H1 (cell line): Measurements from ENCODE around the gene DDX51. TPM values are rescaled to one million over a fixed set of nuclear protein-coding genes. Genes with fewer than 3 reads are reported as not detected.

Source experiments
- CTCF ChIA-PET: fragments of 300-600 bp; sonication (Branson Sonifier 250); formaldehyde crosslinking; loops from one replicate; lab custom pipeline; 2021; ENCODE audit not compliant: partially characterized antibody; lab: Charles Lee
- POLR2A ChIA-PET: fragments of 300-600 bp; sonication (Branson Sonifier 250); formaldehyde crosslinking; loops from one replicate; lab custom pipeline; 2021; ENCODE audit warnings: inconsistent platforms; ENCODE audit not compliant: partially characterized antibody; lab: Charles Lee
- DNase-seq, 2 experiments: peaks; one replicate each; pipeline versions ENCODE4 v3.0.0 to v3.0.0-alpha.2; 2010 to 2022; ENCODE audit warnings: low spot score in 2 of 2, low read depth in 1 of 2, mixed read lengths in 1 of 2
- FAIRE-seq: peaks from 2 replicates; lab custom pipeline; 2011; peaks lifted over from hg19 to GRCh38; lab: Jason Lieb, UNC
- H2AFZ ChIP-seq: 2 replicates; pipeline ENCODE4 v1.8.1; 2012; ENCODE audit warnings: low read length, inconsistent platforms
- H2AK5ac ChIP-seq: 2 replicates; pipeline ENCODE4 v1.6.1; 2013; ENCODE audit warnings: low read depth, low read length
- H2BK120ac ChIP-seq: replicated peaks from 2 replicates; pipeline ENCODE3; 2013; ENCODE audit warnings: low read depth, low read length, inconsistent platforms
- H2BK12ac ChIP-seq: 2 replicates; pipeline ENCODE4 v1.6.1; 2013; ENCODE audit warnings: low read depth, low read length
- H2BK15ac ChIP-seq: 2 replicates; pipeline ENCODE4 v1.6.1; 2013; ENCODE audit warnings: low read length
- H2BK20ac ChIP-seq: 2 replicates; pipeline ENCODE4 v1.6.1; 2013; ENCODE audit warnings: low read length
- H2BK5ac ChIP-seq: 2 replicates; pipeline ENCODE4 v1.6.1; 2013; ENCODE audit warnings: low read depth, low read length
- H3K14ac ChIP-seq: 2 replicates; pipeline ENCODE4 v1.6.1; 2013; ENCODE audit warnings: inconsistent platforms; ENCODE audit not compliant: insufficient read length
- H3K18ac ChIP-seq: 2 replicates; pipeline ENCODE4 v1.6.1; 2013; ENCODE audit warnings: low read length; ENCODE audit errors: extremely low read depth
- H3K23ac ChIP-seq: 2 replicates; pipeline ENCODE4 v1.6.1; 2013; ENCODE audit warnings: inconsistent platforms; ENCODE audit not compliant: insufficient read length
- H3K23me2 ChIP-seq: 2 replicates; pipeline ENCODE4 v1.6.1; 2013; ENCODE audit warnings: low read depth, low read length
- H3K27ac ChIP-seq: 2 replicates; pipeline ENCODE4 v1.6.1; 2011; ENCODE audit warnings: low read depth, low read length, inconsistent platforms
- H3K27me3 ChIP-seq, 4 experiments: replicated peaks in 1 of 4; 1 replicate in 1 of 4; 2 replicates in 3 of 4; pipeline versions ENCODE4 v1.6.1 to v1.8.1; 2011 to 2013; ENCODE audit warnings: low read length in 3 of 4, mild to moderate bottlenecking in 3 of 4, inconsistent platforms in 2 of 4, mixed read lengths in 2 of 4, moderate library complexity in 1 of 4; ENCODE audit not compliant: control insufficient read depth in 3 of 4, insufficient read depth in 3 of 4; ENCODE audit errors: extremely low read depth in 1 of 4
- H3K36me3 ChIP-seq, 4 experiments: 2 replicates each; pipeline versions ENCODE4 v1.6.1 to v1.8.1; 2011 to 2013; ENCODE audit warnings: mild to moderate bottlenecking in 4 of 4, low read length in 3 of 4, moderate library complexity in 2 of 4, control low read depth in 1 of 4, inconsistent platforms in 1 of 4; ENCODE audit not compliant: insufficient read depth in 4 of 4, control insufficient read depth in 2 of 4
- H3K4ac ChIP-seq: replicated peaks from 2 replicates; pipeline ENCODE3; 2013; ENCODE audit warnings: low read length, low read depth, mixed read lengths, inconsistent platforms; ENCODE audit not compliant: insufficient read length
- H3K4me1 ChIP-seq, 4 experiments: replicated peaks in 1 of 4; 1 replicate in 1 of 4; 2 replicates in 3 of 4; pipeline versions ENCODE4 v1.6.1 to v1.8.1; 2011 to 2013; ENCODE audit warnings: low read length in 3 of 4, inconsistent platforms in 2 of 4, mixed read lengths in 1 of 4; ENCODE audit not compliant: insufficient read depth in 4 of 4, control insufficient read depth in 3 of 4
- H3K4me2 ChIP-seq, 2 experiments: 2 replicates each; pipeline versions ENCODE4 v1.6.1 to v1.8.1; 2011 to 2013; ENCODE audit warnings: low read depth in 2 of 2, low read length in 2 of 2, control low read depth in 1 of 2, inconsistent platforms in 1 of 2, mild to moderate bottlenecking in 1 of 2; ENCODE audit not compliant: insufficient read depth in 1 of 2
- H3K4me3 ChIP-seq, 4 experiments: fragments of 200-600, 300-600 bp in 1 of 4; sonication (generic), shearing (Covaris generic), sonication (Bioruptor Twin) in 1 of 4; 2 replicates each; pipeline versions ENCODE4 v1.5.1 to v1.8.1; 2011 to 2016; ENCODE audit warnings: low read length in 4 of 4, low read depth in 3 of 4, control low read depth in 2 of 4, inconsistent platforms in 2 of 4, mild to moderate bottlenecking in 2 of 4, mixed read lengths in 1 of 4, moderate library complexity in 1 of 4; ENCODE audit not compliant: insufficient read depth in 2 of 4; ENCODE audit errors: extremely low read depth in 1 of 4
- H3K56ac ChIP-seq: replicated peaks from 2 replicates; pipeline ENCODE3; 2013; ENCODE audit warnings: low read depth, mild to moderate bottlenecking, mixed read lengths, low read length, inconsistent platforms; ENCODE audit not compliant: insufficient read length
- H3K79me1 ChIP-seq: 2 replicates; pipeline ENCODE4 v1.6.1; 2013; ENCODE audit warnings: low read depth, low read length, control low read depth
- H3K79me2 ChIP-seq, 2 experiments: 2 replicates each; pipeline versions ENCODE4 v1.6.1 to v1.8.1; 2012 to 2013; ENCODE audit warnings: low read length in 2 of 2, mild to moderate bottlenecking in 2 of 2, inconsistent platforms in 1 of 2; ENCODE audit not compliant: insufficient read depth in 2 of 2, control insufficient read depth in 1 of 2
- H3K9ac ChIP-seq, 4 experiments: replicated peaks in 1 of 4; 1 replicate in 1 of 4; 2 replicates in 3 of 4; pipeline versions ENCODE4 v1.6.1 to v1.8.1; 2011 to 2013; ENCODE audit warnings: low read depth in 3 of 4, low read length in 3 of 4, control low read depth in 2 of 4, mild to moderate bottlenecking in 2 of 4, moderate library complexity in 2 of 4, inconsistent platforms in 1 of 4; ENCODE audit errors: extremely low read depth in 1 of 4
- H3K9me3 ChIP-seq, 2 experiments: 2 replicates each; pipeline versions ENCODE4 v1.6.1 to v1.8.1; 2012 to 2013; ENCODE audit warnings: mild to moderate bottlenecking in 2 of 2, moderate library complexity in 2 of 2, control low read depth in 1 of 2, inconsistent platforms in 1 of 2, low read depth in 1 of 2, low read length in 1 of 2, mixed read lengths in 1 of 2; ENCODE audit not compliant: insufficient read depth in 2 of 2
- H4K20me1 ChIP-seq, 2 experiments: replicated peaks in 1 of 2; 2 replicates each; pipeline versions ENCODE3 to v1.8.1; 2011 to 2013; ENCODE audit warnings: inconsistent platforms in 2 of 2, low read length in 2 of 2, mild to moderate bottlenecking in 1 of 2; ENCODE audit not compliant: insufficient read depth in 2 of 2, control insufficient read depth in 1 of 2
- H4K5ac ChIP-seq: 2 replicates; pipeline ENCODE4 v1.6.1; 2013; ENCODE audit warnings: low read length, low read depth, mixed read lengths, inconsistent platforms; ENCODE audit not compliant: insufficient read length
- H4K8ac ChIP-seq: 2 replicates; pipeline ENCODE4 v1.8.0; 2013; ENCODE audit warnings: mild to moderate bottlenecking, moderate library complexity, low read length, inconsistent platforms; ENCODE audit not compliant: insufficient read depth; ENCODE audit errors: extremely low read depth
- H4K91ac ChIP-seq: replicated peaks from 2 replicates; pipeline ENCODE3; 2013; ENCODE audit warnings: low read length, mixed read lengths, inconsistent platforms; ENCODE audit not compliant: insufficient read length
- NANOG ChIP-seq: IDR thresholded peaks from 2 replicates; pipeline ENCODE4 v1.6.1; 2011; ENCODE audit warnings: low read length, low read depth, mild to moderate bottlenecking, inconsistent platforms; ENCODE audit not compliant: insufficient read depth, poor library complexity, severe bottlenecking
- NRF1 ChIP-seq: IDR thresholded peaks from 2 replicates; pipeline ENCODE4 v1.6.1; 2011; ENCODE audit warnings: mild to moderate bottlenecking, low read depth, low read length, improper control_type of control experiment
- POU5F1 ChIP-seq: IDR thresholded peaks from 2 replicates; pipeline ENCODE4 v1.6.1; 2011; ENCODE audit warnings: low read depth, mild to moderate bottlenecking, low read length, moderate library complexity
- SRF ChIP-seq: IDR thresholded peaks from 2 replicates; pipeline ENCODE4 v1.6.1; 2011; ENCODE audit warnings: mild to moderate bottlenecking, low read depth, low read length, moderate library complexity
- WGBS, 2 experiments: shearing (Covaris generic) in 1 of 2; methylation state at CpG; one replicate each; pipeline versions ENCODE4 v1.1.6 to v1.1.7; 2013 to 2015; ENCODE audit warnings: low lambda C conversion rate in 2 of 2, mixed read lengths in 2 of 2, inconsistent platforms in 1 of 2, low coverage in 1 of 2, missing lambda C conversion rate in 1 of 2; ENCODE audit not compliant: insufficient replicate concordance in 2 of 2, insufficient coverage in 1 of 2, insufficient read length in 1 of 2; ENCODE audit errors: extremely low coverage in 1 of 2, missing lambda C conversion rate in 1 of 2; 5-methylcytosine and 5-hydroxymethylcytosine counted together
- polyA plus RNA-seq, 7 experiments: library from polyadenylated mRNA; depleted of rRNA in 3 of 7; stranded (reverse) in 5 of 7; unstranded in 2 of 7; fragments of >200 nt in 5 of 7; fragments of 200-250 nt in 2 of 7; gene quantifications; 1 replicate in 5 of 7; 2 replicates in 1 of 7; 4 replicates in 1 of 7; pipeline versions ENCODE4 v1.2.1 to v1.2.3, GENCODE V29; 2011 to 2013; ENCODE audit warnings: missing spikeins in 2 of 7, mixed read lengths in 2 of 7
- total RNA-seq: library from RNA; stranded (reverse); fragmentation: NEBNext Ultra II Directional; extraction: Animal tissue kit (Norgen Biotek cat#: 25700); gene quantifications from 2 replicates; pipeline ENCODE4 v1.2.1, GENCODE V29; 2021
- TF ChIP-seq, protein P1 (sequence below): IDR thresholded peaks from 2 replicates; pipeline ENCODE4 v1.6.1; 2012; ENCODE audit warnings: inconsistent platforms

DDX51 gene
- total and polyA plus RNA-seq, 2 of the 8 experiments (the other 6 are each of a cell fraction or from before 2014, with no cell fraction given), result 11.2 to 24.4 TPM

- peaks cover 0 to under 1% (median 0%) of the 10 kb centered on the region in 4 experiments; a peak in 1 of 8 replicates for H3K36me3 ChIP-seq
- POLR2A ChIA-PET, result interaction anchor here (1.0 to 2.1 kb wide), 3 partner anchors 9 to 26 kb away, joined by 3 to 10 read pairs (median 3); no protein-coding TSS in a partner anchor
- H3K4me3 ChIP-seq, result no peak overlapping the region
- no peak overlapping the region for H3K27ac ChIP-seq
- H3K4me2 ChIP-seq, result no peak overlapping the region
- no peak overlapping the region for H3K4ac ChIP-seq
- no peak overlapping the region for H3K56ac ChIP-seq
- no peaks in the 10 kb centered on the region; a peak in 1 of 7 replicates for H3K4me1 ChIP-seq
- H4K20me1 ChIP-seq, result peaks cover 0 to 11% of the 10 kb centered on the region in 2 experiments
- no peaks in the 10 kb centered on the region for H3K79me1 ChIP-seq
- 79% methylated on average over 26 of the region's 26 CpGs; no CpG with 5 or more reads in 1 of the 2 experiments for WGBS, 2 experiments
- no peaks in the 10 kb centered on the region; a peak in 1 of 4 replicates for H3K9me3 ChIP-seq
- no peak overlapping the region for H3K23ac ChIP-seq
- H2AFZ ChIP-seq, result no peak overlapping the region
- DNase-seq (no peak), FAIRE-seq (no peak)
- no peak overlapping the region for H3K18ac ChIP-seq
- no peak overlapping the region for H2AK5ac ChIP-seq
- H3K9ac ChIP-seq, result no peak overlapping the region
- peaks cover 0 to 7% (median 4%) of the 10 kb centered on the region in 4 experiments; a peak in 4 of 7 replicates for H3K27me3 ChIP-seq
- no peak overlapping the region for H4K5ac ChIP-seq
- no peaks in the 10 kb centered on the region for H3K79me2 ChIP-seq
- no peak overlapping the region for H2BK20ac ChIP-seq
- H2BK15ac ChIP-seq, result no peak overlapping the region
- CTCF ChIA-PET, result interaction anchor here (0.8 to 2.8 kb wide), 9 partner anchors 10 to 453 kb away, joined by 3 to 9 read pairs (median 4); no protein-coding TSS in a partner anchor
- H2BK12ac ChIP-seq, result no peak overlapping the region
- no peak overlapping the region for H3K14ac ChIP-seq
- no peak overlapping the region for H2BK120ac ChIP-seq
- H3K23me2 ChIP-seq, result peaks cover 16% of the 10 kb centered on the region; the same call in 1 of the 2 replicates
- H2BK5ac ChIP-seq, result no peak overlapping the region
- no peak overlapping the region for H4K91ac ChIP-seq
- H4K8ac ChIP-seq, result no peak overlapping the region; the same call in 1 of the 2 replicates
- TF ChIP-seq, protein P1, sequence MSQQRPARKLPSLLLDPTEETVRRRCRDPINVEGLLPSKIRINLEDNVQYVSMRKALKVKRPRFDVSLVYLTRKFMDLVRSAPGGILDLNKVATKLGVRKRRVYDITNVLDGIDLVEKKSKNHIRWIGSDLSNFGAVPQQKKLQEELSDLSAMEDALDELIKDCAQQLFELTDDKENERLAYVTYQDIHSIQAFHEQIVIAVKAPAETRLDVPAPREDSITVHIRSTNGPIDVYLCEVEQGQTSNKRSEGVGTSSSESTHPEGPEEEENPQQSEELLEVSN, result no peak
- TF ChIP-seq NANOG (no peak), SRF (no peak), NRF1 (no peak), POU5F1 (no peak)
These were observed 19.2 kb upstream of the DDX51 start for GRCh38 chr12:132163041-132163910.
